ENCODE measurements around the gene PPP1R2.

DNA sequence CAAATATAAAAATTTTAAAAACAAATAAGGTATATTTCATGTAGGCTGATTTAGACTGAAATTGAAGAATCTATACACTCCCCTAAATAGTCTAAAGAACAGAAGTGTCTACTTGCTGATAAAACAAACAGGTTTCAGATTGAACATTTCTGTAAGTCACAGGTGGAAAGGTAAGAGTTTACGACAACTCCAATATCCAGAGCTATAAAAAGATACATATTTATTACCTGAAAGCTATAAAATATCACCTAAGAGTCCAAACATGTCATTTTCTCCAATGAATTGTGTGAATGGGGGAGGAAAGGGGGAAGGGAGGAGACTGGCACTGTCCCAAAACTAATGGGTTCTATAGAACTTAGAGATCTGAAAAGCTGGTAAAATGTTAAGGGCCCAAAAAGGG is 26.1 kb downstream of the PPP1R2 start:
- TF ChIP-seq, protein P1, sequence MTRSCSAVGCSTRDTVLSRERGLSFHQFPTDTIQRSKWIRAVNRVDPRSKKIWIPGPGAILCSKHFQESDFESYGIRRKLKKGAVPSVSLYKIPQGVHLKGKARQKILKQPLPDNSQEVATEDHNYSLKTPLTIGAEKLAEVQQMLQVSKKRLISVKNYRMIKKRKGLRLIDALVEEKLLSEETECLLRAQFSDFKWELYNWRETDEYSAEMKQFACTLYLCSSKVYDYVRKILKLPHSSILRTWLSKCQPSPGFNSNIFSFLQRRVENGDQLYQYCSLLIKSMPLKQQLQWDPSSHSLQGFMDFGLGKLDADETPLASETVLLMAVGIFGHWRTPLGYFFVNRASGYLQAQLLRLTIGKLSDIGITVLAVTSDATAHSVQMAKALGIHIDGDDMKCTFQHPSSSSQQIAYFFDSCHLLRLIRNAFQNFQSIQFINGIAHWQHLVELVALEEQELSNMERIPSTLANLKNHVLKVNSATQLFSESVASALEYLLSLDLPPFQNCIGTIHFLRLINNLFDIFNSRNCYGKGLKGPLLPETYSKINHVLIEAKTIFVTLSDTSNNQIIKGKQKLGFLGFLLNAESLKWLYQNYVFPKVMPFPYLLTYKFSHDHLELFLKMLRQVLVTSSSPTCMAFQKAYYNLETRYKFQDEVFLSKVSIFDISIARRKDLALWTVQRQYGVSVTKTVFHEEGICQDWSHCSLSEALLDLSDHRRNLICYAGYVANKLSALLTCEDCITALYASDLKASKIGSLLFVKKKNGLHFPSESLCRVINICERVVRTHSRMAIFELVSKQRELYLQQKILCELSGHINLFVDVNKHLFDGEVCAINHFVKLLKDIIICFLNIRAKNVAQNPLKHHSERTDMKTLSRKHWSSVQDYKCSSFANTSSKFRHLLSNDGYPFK (CRISPR knock-in tag; IDR thresholded peaks at IDR 0.05; ENCODE audit: borderline replicate concordance) = no peak
- TF ChIP-seq, protein P2, sequence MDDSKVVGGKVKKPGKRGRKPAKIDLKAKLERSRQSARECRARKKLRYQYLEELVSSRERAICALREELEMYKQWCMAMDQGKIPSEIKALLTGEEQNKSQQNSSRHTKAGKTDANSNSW (CRISPR knock-in tag; IDR thresholded peaks at IDR 0.05; ENCODE audit: borderline replicate concordance) = no peak
- TF ChIP-seq GABPA (IDR thresholded peaks at IDR 0.05; ENCODE audit: low read depth, low read length) = no peak
- no peak for TF ChIP-seq GABPA (CRISPR knock-in tag; IDR thresholded peaks at IDR 0.05; ENCODE audit: low read depth)
- TF ChIP-seq HNRNPK (IDR thresholded peaks at IDR 0.05; ENCODE audit: low read depth, low read length, poor library complexity, severe bottlenecking) = no peak
- TF ChIP-seq, protein P3, sequence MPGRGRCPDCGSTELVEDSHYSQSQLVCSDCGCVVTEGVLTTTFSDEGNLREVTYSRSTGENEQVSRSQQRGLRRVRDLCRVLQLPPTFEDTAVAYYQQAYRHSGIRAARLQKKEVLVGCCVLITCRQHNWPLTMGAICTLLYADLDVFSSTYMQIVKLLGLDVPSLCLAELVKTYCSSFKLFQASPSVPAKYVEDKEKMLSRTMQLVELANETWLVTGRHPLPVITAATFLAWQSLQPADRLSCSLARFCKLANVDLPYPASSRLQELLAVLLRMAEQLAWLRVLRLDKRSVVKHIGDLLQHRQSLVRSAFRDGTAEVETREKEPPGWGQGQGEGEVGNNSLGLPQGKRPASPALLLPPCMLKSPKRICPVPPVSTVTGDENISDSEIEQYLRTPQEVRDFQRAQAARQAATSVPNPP (CRISPR knock-in tag; IDR thresholded peaks at IDR 0.05) = no peak
- no peak for TF ChIP-seq ZNF10 (CRISPR knock-in tag; IDR thresholded peaks at IDR 0.05; ENCODE audit: borderline replicate concordance, low read depth)
- TF ChIP-seq KLF16 (CRISPR knock-in tag; IDR thresholded peaks at IDR 0.05) = no peak
- no peak for TF ChIP-seq ZNF510 (CRISPR knock-in tag; IDR thresholded peaks at IDR 0.05; ENCODE audit: low read depth)
- TF ChIP-seq, protein P4, sequence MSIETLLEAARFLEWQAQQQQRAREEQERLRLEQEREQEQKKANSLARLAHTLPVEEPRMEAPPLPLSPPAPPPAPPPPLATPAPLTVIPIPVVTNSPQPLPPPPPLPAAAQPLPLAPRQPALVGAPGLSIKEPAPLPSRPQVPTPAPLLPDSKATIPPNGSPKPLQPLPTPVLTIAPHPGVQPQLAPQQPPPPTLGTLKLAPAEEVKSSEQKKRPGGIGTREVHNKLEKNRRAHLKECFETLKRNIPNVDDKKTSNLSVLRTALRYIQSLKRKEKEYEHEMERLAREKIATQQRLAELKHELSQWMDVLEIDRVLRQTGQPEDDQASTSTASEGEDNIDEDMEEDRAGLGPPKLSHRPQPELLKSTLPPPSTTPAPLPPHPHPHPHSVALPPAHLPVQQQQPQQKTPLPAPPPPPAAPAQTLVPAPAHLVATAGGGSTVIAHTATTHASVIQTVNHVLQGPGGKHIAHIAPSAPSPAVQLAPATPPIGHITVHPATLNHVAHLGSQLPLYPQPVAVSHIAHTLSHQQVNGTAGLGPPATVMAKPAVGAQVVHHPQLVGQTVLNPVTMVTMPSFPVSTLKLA (IDR thresholded peaks at IDR 0.05) = no peak
